HepG2 (cell line): ENCODE results near the gene BATF3. TPM values are rescaled to one million over a fixed set of nuclear protein-coding genes. Genes with fewer than 3 reads are reported as not detected.

Source experiments
- ATAC-seq: fragments of 200-7000 bp; cut with Tn5 transposase; 3 replicates; pipeline ENCODE4 v1.9.1; 2020; ENCODE audit warnings: mild to moderate bottlenecking, moderate library complexity
- BruUV-seq: library from RNA; stranded (reverse); fragments of 400-500 nt; replicated peaks from 2 replicates; lab custom pipeline; 2021; lab: Mats Ljungman, UMichigan
- CTCF ChIA-PET: fragments of 300-600 bp; formaldehyde crosslinking; extraction: SDS; loops from one replicate; lab custom pipeline; 2021; ENCODE audit warnings: low total read pairs, inconsistent platforms, low intra/inter-chr PET ratio; lab: Yijun Ruan, JAX
- POLR2A ChIA-PET: fragments of 350-600 bp; sonication (Branson Sonifier 250); formaldehyde crosslinking; loops from one replicate; lab custom pipeline; 2020; ENCODE audit warnings: antibody characterized with exemption, inconsistent platforms; lab: Yijun Ruan, JAX
- DNase-seq: peaks from one replicate; pipeline ENCODE4 v3.0.0-alpha.2; 2015; ENCODE audit warnings: low spot score
- FAIRE-seq: peaks from 3 replicates; lab custom pipeline; 2011; peaks lifted over from hg19 to GRCh38; lab: Jason Lieb, UNC
- H2AFZ ChIP-seq: one replicate; pipeline ENCODE4 v1.6.1; 2011; ENCODE audit warnings: low read length, inconsistent platforms
- H3K27ac ChIP-seq: fragments of 300-600 bp; 3 replicates; pipeline ENCODE4 v1.8.0; 2011; ENCODE audit warnings: mixed run types, mild to moderate bottlenecking, mixed read lengths, low read length, inconsistent platforms; ENCODE audit not compliant: insufficient read depth; ENCODE audit errors: extremely low read length
- H3K27me3 ChIP-seq, 2 experiments: fragments of 200-600 bp in 1 of 2; 2 replicates in 1 of 2; 3 replicates in 1 of 2; pipeline versions ENCODE4 v1.6.0 to v1.8.0; 2011; ENCODE audit warnings: low read length in 2 of 2, mild to moderate bottlenecking in 2 of 2, moderate library complexity in 2 of 2, inconsistent platforms in 1 of 2; ENCODE audit not compliant: insufficient read depth in 2 of 2, control insufficient read depth in 1 of 2
- H3K36me3 ChIP-seq, 2 experiments: fragments of 200-600 bp in 1 of 2; replicated peaks in 1 of 2; 2 replicates in 1 of 2; 3 replicates in 1 of 2; pipeline versions ENCODE4 v1.5.1 to v1.8.0; 2011; ENCODE audit warnings: low read length in 2 of 2, inconsistent platforms in 1 of 2; ENCODE audit not compliant: insufficient read depth in 2 of 2, control insufficient read depth in 1 of 2
- H3K4me1 ChIP-seq: 2 replicates; pipeline ENCODE4 v1.5.1; 2012; ENCODE audit warnings: low read length, inconsistent platforms; ENCODE audit not compliant: insufficient read depth
- H3K4me2 ChIP-seq: 2 replicates; pipeline ENCODE4 v1.6.0; 2011; ENCODE audit warnings: low read depth, low read length, inconsistent platforms
- H3K4me3 ChIP-seq, 3 experiments: fragments of 200-600 bp in 1 of 3; sonication (generic), shearing (Covaris generic) in 1 of 3; replicated peaks in 1 of 3; 2 replicates each; pipeline ENCODE4 v1.5.1; 2011 to 2016; ENCODE audit warnings: low read length in 3 of 3, inconsistent platforms in 2 of 3, low read depth in 2 of 3, mild to moderate bottlenecking in 2 of 3, control low read depth in 1 of 3, mixed read lengths in 1 of 3; ENCODE audit not compliant: insufficient read depth in 1 of 3
- H3K79me2 ChIP-seq: one replicate; pipeline ENCODE4 v1.6.1; 2011; ENCODE audit warnings: low read length, inconsistent platforms; ENCODE audit not compliant: insufficient read depth
- H3K9ac ChIP-seq: 2 replicates; pipeline ENCODE4 v1.6.0; 2011; ENCODE audit warnings: mild to moderate bottlenecking, low read depth, low read length, inconsistent platforms; ENCODE audit not compliant: insufficient read depth
- H3K9me3 ChIP-seq: 2 replicates; pipeline ENCODE4 v1.5.1; 2012; ENCODE audit warnings: mild to moderate bottlenecking, low read length
- H4K20me1 ChIP-seq: 2 replicates; pipeline ENCODE4 v1.6.0; 2011; ENCODE audit warnings: inconsistent platforms, mild to moderate bottlenecking, low read length, moderate library complexity; ENCODE audit not compliant: insufficient read depth
- EZH2 ChIP-seq: conservative IDR thresholded peaks from 2 replicates; pipeline ENCODE4 v1.6.1; 2012; ENCODE audit warnings: mild to moderate bottlenecking, low read depth, low read length, moderate library complexity
- SOX13 ChIP-seq, 3 experiments: fragments of 450-650 bp in 1 of 3; sonication (generic) in 1 of 3; formaldehyde crosslinking in 1 of 3; IDR thresholded peaks in 2 of 3; conservative IDR thresholded peaks in 1 of 3; 2 replicates each; pipeline versions ENCODE4 v1.5.0 to v1.6.1; 2016 to 2020; ENCODE audit warnings: antibody characterized with exemption in 1 of 3, mild to moderate bottlenecking in 1 of 3, missing compliant biosample characterization in 1 of 3, missing genetic modification reagents in 1 of 3, moderate library complexity in 1 of 3
- SOX5 ChIP-seq: IDR thresholded peaks from 2 replicates; pipeline ENCODE4 v1.6.1; 2016; ENCODE audit warnings: borderline replicate concordance
- ZIK1 ChIP-seq: sonication (generic); formaldehyde crosslinking; IDR thresholded peaks from 2 replicates; pipeline ENCODE4 v1.5.0; 2020; ENCODE audit warnings: mild to moderate bottlenecking, low read depth, missing genetic modification reagents, borderline replicate concordance
- ZNF687 ChIP-seq: sonication (generic); formaldehyde crosslinking; IDR thresholded peaks from 2 replicates; pipeline ENCODE4 v1.5.1; 2020; ENCODE audit warnings: mild to moderate bottlenecking, missing genetic modification reagents, moderate library complexity
- ZNF891 ChIP-seq: sonication (generic); formaldehyde crosslinking; IDR thresholded peaks from 2 replicates; pipeline ENCODE4 v1.5.0; 2020; ENCODE audit warnings: mild to moderate bottlenecking, missing genetic modification reagents
- WGBS: methylation state at CpG from one replicate; pipeline ENCODE4 v1.1.6; 2017; ENCODE audit warnings: low lambda C conversion rate; 5-methylcytosine and 5-hydroxymethylcytosine counted together
- in situ Hi-C: cut with HindIII; loops from 2 replicates; pipeline ENCODE4 v1.10.0; 2017; ENCODE audit warnings: low pct_unique_long_range_greater_than_20kb; ENCODE audit not compliant: extremely low pct_ligation_motif_present
- intact Hi-C: fragments of 100-400 bp; cut with micrococcal nuclease; formaldehyde crosslinking; loops from one replicate; pipeline ENCODE4 v1.10.0; 2022; ENCODE audit not compliant: unreplicated experiment
- polyA plus RNA-seq, 8 experiments: library from polyadenylated mRNA; depleted of rRNA in 3 of 8; stranded (reverse) in 7 of 8; unstranded in 1 of 8; fragments of >200 nt; fragmentation: Illumina TruSeq in 4 of 8; extraction: Trizol in 4 of 8; gene quantifications; 2 replicates each; pipeline versions ENCODE4 v1.2.1 to v1.2.3, GENCODE V29; 2011 to 2016; ENCODE audit warnings: low read depth in 4 of 8, missing spikeins in 1 of 8, mixed read lengths in 1 of 8; ENCODE audit not compliant: insufficient read depth in 1 of 8
- total RNA-seq, 5 experiments: library from RNA; depleted of rRNA; stranded (reverse); fragments of >200 nt; fragmentation: Illumina TruSeq; extraction: Trizol; gene quantifications; 2 replicates each; pipeline ENCODE4 v1.2.3, GENCODE V29; 2016; ENCODE audit warnings: low read depth in 1 of 5

Gene BATF3
- total and polyA plus RNA-seq, 2 of the 13 experiments (the other 11 are each of a cell fraction or from before 2014, with no cell fraction given) = 0.13 TPM; not detected in 1

- intact Hi-C loops = no loop called here
- 0% methylated on average over 4 of the region's 4 CpGs for WGBS
- peaks cover 2 to 38% of the 10 kb centered on the region in 2 experiments; a peak in 4 of 5 replicates for H3K27me3 ChIP-seq
- CTCF ChIA-PET = no interaction called here
- no peak overlapping the region for H2AFZ ChIP-seq
- POLR2A ChIA-PET = no interaction called here
- no peaks in the 10 kb centered on the region for H3K9me3 ChIP-seq
- H3K4me2 ChIP-seq = no peak overlapping the region
- no peak for TF ChIP-seq EZH2
- no peak for TF ChIP-seq SOX13 (IDR thresholded peaks at IDR 0.05)
- TF ChIP-seq SOX13 (CRISPR knock-in tag; conservative IDR thresholded peaks at IDR 0.05 in 1 of 2, IDR thresholded peaks at IDR 0.05 in 1 of 2) = peak in 1 of 2 experiments; percentile 45; a peak in 1 of 4 replicates
- TF ChIP-seq SOX5 (CRISPR knock-in tag) = peak; percentile 32; the same call in 1 of the 2 replicates
- DNase-seq (peak; percentile 27), ATAC-seq (no peak; the same call in 2 of the 3 replicates), FAIRE-seq (no peak)
- H3K79me2 ChIP-seq = no peaks in the 10 kb centered on the region
- H3K9ac ChIP-seq = no peak overlapping the region
- no peaks in the 10 kb centered on the region for H3K36me3 ChIP-seq
- no peak overlapping the region for H3K4me3 ChIP-seq
- in situ Hi-C loops = no loop called here
- H3K27ac ChIP-seq = no peak overlapping the region
- no peaks in the 10 kb centered on the region for H4K20me1 ChIP-seq
- BruUV-seq = no TSS peak
- H3K4me1 ChIP-seq = peaks cover 22% of the 10 kb centered on the region
Observed at GRCh38 chr1:212680680-212681389, 18.8 kb downstream of the BATF3 start.

GRCh38 chr1:212678456-212679410 is 20.9 kb downstream of the BATF3 start:
- Histone ChIP-seq H3K4me1 (peaks cover 22% of the 10 kb centered on the region), H3K27ac (no peak overlapping the region)
- TF ChIP-seq ZNF891 = 0 out of 2 replicates have a peak, but pooled peaks have one; percentile 27
- TF ChIP-seq ZIK1 (CRISPR knock-in tag) = no peak
- TF ChIP-seq ZNF687 (CRISPR knock-in tag) = peak; percentile 12; the same call in 1 of the 2 replicates
- TF ChIP-seq, all 625 proteins: peak for 2
- no TSS peak for BruUV-seq
- DNase-seq (no peak), ATAC-seq (peak; percentile 82), FAIRE-seq (no peak)
- Histone ChIP-seq H3K79me2 (no peaks in the 10 kb centered on the region), H3K4me3 (no peak overlapping the region), H3K4me2 (peak overlapping the region; percentile 25), H3K27me3 (peaks cover 2 to 17% of the 10 kb centered on the region in 2 experiments; a peak in 3 of 5 replicates), H4K20me1 (no peaks in the 10 kb centered on the region), H3K9ac (no peak overlapping the region), H3K36me3 (no peaks in the 10 kb centered on the region), H2AFZ (no peak overlapping the region), H3K9me3 (no peaks in the 10 kb centered on the region)
- CTCF ChIA-PET = no interaction called here
- intact Hi-C loops (no loop called here), in situ Hi-C loops (no loop called here)
- POLR2A ChIA-PET = no interaction called here
- 40% methylated on average over 7 of the region's 11 CpGs for WGBS
